ENCODE data around the gene ZNF467.

The ZNF467 gene

GRCh38 chr7:149719050-149719899 lies 54.1 kb downstream of the ZNF467 start:
- DNase-seq (ENCODE audit: low spot score), result no peak
- no peak for TF ChIP-seq CTCF (conservative IDR thresholded peaks at IDR 0.05; ENCODE audit: low read depth)
- H3K27ac ChIP-seq, result peak overlapping the region; percentile 24; the same call in 1 of the 2 replicates
- ChIA-PET POLR2A (ENCODE audit: low non-redundant PET) (no interaction called here), CTCF (interaction anchor here (0.6 kb wide), 1 partner anchor 81 kb away, joined by 3 read pairs; no protein-coding TSS in a partner anchor)

- no peak for TF ChIP-seq CTCF (conservative IDR thresholded peaks at IDR 0.05; ENCODE audit: low read depth)
- CTCF ChIA-PET, result interaction anchor here (0.6 kb wide), 1 partner anchor 81 kb away, joined by 3 read pairs; no protein-coding TSS in a partner anchor
- POLR2A ChIA-PET (ENCODE audit: low non-redundant PET), result no interaction called here
- peak overlapping the region; percentile 24; the same call in 1 of the 2 replicates for H3K27ac ChIP-seq
- DNase-seq (ENCODE audit: low spot score), result no peak
Measured at GRCh38 chr7:149718730-149719049, 54.7 kb downstream of the ZNF467 start.

- no peak for TF ChIP-seq CTCF (conservative IDR thresholded peaks at IDR 0.05; ENCODE audit: low read depth)
- DNase-seq (ENCODE audit: low spot score), result no peak
- peak overlapping the region; percentile 78 for H3K27ac ChIP-seq
- ChIA-PET CTCF (interaction anchor here (1.1 kb wide), 1 partner anchor 24 kb away, joined by 3 read pairs; no protein-coding TSS in a partner anchor), POLR2A (ENCODE audit: low non-redundant PET) (no interaction called here)
Measured at GRCh38 chr7:149717481-149717880, 55.9 kb downstream of the ZNF467 start.

- ChIA-PET CTCF (interaction anchor here (1.1 kb wide), 1 partner anchor 25 kb away, joined by 3 read pairs; no protein-coding TSS in a partner anchor), POLR2A (ENCODE audit: low non-redundant PET) (no interaction called here)
- no peak for TF ChIP-seq CTCF (conservative IDR thresholded peaks at IDR 0.05; ENCODE audit: low read depth)
- peak overlapping the region; percentile 78 for H3K27ac ChIP-seq
- no peak for DNase-seq (ENCODE audit: low spot score)
Measured at GRCh38 chr7:149716932-149717307, 56.5 kb downstream of the ZNF467 start.

GRCh38 chr7:149716007-149716931 lies 57.1 kb downstream of the ZNF467 start:
- CTCF ChIA-PET, result interaction anchor here (1.1 to 1.4 kb wide), 2 partner anchors 26 to 92 kb away, joined by 3 to 6 read pairs; no protein-coding TSS in a partner anchor
- TF ChIP-seq CTCF (conservative IDR thresholded peaks at IDR 0.05; ENCODE audit: low read depth), result no peak
- peak overlapping the region; percentile 78 for H3K27ac ChIP-seq
- POLR2A ChIA-PET (ENCODE audit: low non-redundant PET), result no interaction called here
- DNase-seq (ENCODE audit: low spot score), result peak; percentile 48

- ChIA-PET POLR2A (ENCODE audit: low non-redundant PET) (no interaction called here), CTCF (interaction anchor here (1.4 kb wide), 1 partner anchor 91 kb away, joined by 6 read pairs; no protein-coding TSS in a partner anchor)
- no peak for DNase-seq (ENCODE audit: low spot score)
- peak overlapping the region; percentile 78 for H3K27ac ChIP-seq
- TF ChIP-seq CTCF (conservative IDR thresholded peaks at IDR 0.05; ENCODE audit: low read depth), result no peak
Measured at GRCh38 chr7:149715476-149715875, 57.9 kb downstream of the ZNF467 start.
